HG02798 (cell line): ENCODE measurements around the gene VPS9D1.
A peak's percentile ranks its signal among the peaks of the same experiment; 100 is the strongest.
"Not testable (repeated sequence)": the region's sequence is repeated elsewhere in the genome, so short reads cannot be mapped to it uniquely, and the experiment has no call there.

ENCODE experiments used
- ATAC-seq: cut with Tn5 transposase; IDR thresholded peaks from one replicate; pipeline ENCODE4 v1.9.1; 2021; ENCODE audit warnings: mild to moderate bottlenecking; ENCODE audit not compliant: unreplicated experiment, poor library complexity

The VPS9D1 gene

DNA sequence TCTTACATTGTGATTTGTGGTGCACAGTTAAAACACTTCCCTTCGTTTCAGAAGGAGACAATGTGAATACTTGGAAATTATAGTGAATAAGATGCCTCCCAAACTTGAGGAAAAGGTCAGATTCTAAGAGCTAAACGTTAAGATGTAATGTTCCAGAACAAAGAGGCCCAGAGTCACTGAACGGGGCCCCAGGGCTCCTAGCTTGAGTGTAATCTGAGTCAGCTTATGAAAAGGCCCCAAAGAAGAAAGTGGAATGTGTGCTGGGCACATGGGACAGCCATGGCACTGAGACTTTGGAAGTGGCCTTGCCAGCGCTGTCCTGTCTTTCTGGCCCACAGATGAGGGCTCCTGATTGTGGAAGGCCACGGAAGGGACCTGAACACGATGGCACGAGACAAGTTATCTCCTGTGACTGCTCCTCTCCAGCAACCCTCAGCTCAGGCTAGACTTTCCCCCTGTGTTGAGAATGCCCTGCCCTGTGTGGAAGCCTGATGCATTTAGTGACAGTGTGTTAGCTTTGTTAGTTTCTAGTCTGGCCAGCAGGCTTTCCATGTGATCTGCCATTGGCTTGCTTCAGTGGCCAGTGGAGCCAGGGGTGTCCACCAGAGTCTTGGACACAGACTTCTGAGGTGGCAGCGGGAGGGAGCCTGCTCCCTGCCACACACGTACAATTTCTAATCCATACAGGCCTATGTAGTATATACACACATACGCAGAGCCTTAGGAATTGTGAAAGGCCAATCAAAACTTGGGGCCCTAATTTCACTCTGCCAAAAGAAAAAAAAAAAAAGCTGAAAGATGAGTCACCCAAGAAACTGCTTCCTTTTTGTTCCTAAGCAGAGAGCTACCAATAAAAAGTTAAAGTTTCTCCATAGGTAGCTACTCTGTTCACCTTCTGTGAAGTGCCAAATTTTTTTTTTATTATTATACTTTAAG, 49.9 kb downstream of the VPS9D1 start:
- ATAC-seq = no peak

DNA sequence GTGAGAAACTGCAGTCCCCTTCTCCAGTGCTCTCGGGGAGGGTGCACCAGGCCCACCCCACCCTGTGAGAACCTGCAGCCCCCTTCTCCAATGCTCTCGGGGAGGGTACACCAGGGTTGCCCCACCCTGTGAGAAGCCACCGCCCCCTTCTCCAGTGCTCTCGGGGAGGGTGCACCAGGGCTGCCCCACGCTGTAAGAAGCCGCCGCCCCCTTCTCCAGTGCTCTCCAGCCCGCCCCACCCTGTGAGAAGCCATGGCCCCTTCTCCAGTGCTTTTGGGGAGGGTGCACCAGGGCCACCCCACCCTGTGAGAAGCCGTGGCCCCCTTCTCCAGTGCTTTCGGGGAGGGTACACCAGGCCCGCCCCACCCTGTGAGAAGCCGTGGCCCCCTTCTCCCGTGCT, 50.9 kb downstream of the VPS9D1 start:
- ATAC-seq = no peak

DNA sequence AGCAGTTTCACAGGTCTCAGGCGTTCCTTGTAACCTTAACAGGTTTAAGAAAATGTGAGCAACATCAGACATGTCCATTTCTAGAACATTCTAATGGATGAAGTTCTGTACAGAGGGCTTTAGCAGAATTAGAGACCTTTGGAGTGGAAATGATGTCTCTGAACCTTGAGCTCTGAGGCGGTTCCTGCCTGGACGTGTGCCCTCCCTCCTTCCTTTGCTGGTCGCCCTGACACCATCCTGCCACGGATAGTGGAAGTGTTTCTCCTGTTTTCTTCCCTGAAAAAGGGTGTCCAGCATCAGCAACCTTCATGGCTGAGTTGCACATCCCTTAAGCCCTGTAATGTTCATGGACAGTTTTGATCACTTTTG, 51.9 kb downstream of the VPS9D1 start:
- ATAC-seq = no peak

DNA sequence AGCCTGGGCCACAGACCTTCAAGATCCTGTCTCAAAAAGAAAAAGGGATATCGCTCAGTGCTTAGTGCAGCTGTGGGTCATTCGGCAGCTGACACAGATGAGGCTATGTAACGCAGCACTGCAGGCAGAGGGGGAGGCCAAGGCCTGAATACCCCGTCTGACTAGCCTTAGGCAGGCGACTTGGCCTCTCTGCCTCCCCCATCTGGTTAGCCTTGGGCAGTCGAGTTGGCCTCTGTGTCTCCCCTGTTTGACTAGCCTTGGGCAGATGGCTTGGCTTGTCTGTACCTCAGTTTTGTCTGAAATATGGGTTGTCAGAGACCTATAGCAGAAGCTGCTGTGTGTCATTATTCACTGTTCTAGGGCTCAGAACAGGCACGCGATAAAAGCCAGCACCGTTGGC, 53.1 kb downstream of the VPS9D1 start:
- no peak for ATAC-seq

GRCh38 chr16:89667000-89667399, 53.7 kb downstream of the VPS9D1 start:
- not testable (repeated sequence) for ATAC-seq

DNA sequence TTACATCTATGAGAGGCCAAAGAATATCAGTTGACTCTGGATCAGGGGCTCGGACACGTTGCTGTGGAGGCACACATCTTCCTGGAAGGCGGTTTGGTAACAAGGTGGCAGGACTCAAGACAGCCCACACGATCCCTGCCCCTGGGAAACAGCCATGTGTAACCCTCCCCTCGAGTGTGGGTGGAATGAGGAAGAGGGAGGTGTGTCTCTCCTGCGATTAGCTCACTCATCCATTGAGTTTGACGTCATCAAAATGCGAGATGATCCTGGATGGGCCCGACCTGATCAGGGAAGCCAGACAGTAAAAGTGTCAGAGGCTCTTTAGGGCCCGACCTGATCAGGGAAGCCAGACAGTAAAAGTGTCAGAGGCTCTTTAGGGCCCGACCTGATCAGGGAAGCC, 56.5 kb downstream of the VPS9D1 start:
- ATAC-seq = not testable (repeated sequence)

DNA sequence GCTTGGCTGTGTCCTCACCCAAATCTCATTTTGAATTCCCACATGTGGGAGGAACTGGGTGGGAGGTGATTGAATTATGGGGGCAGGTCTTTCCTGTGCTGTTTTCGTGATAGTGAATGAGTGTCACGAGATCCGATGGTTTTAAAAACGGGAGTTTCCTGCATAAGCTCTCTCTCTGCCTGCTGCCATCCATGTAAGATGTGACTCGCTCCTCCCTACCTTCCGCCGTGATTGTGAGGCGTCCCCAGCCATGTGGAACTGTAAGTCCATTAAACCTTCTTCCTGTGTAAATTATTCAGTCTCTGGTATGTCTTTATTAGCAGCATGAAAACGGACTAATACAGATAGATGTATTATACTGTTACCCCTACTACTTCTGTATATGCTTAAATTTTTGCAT, 59.5 kb downstream of the VPS9D1 start:
- ATAC-seq = no peak

- ATAC-seq = no peak
Observed at GRCh38 chr16:89660146-89660545, 60.6 kb downstream of the VPS9D1 start.

- no peak for ATAC-seq
Observed at GRCh38 chr16:89658221-89658879, 62.3 kb downstream of the VPS9D1 start.

GRCh38 chr16:89657442-89658220, 63.1 kb downstream of the VPS9D1 start, which contains the start of the genes CHMP1A and SPATA33:
Gene CHMP1A, minus strand, starts transcription at chr16:89657708. Its CDS starts 120 bp downstream, at chr16:89657588.
Gene SPATA33, plus strand, starts transcription at chr16:89657836. Its CDS starts 76 bp downstream, at chr16:89657912.
- peak; percentile 94 for ATAC-seq
